ENCODE measurements around the gene RNF213.

- TF ChIP-seq CTCF (IDR thresholded peaks at IDR 0.05 in 2 of 3, conservative IDR thresholded peaks at IDR 0.05 in 1 of 3; ENCODE audit: control insufficient read depth in 2 of 3, extremely low read depth in 1 of 3, insufficient read depth in 1 of 3, low read depth in 3 of 3, low read length in 3 of 3): no peak
- TF ChIP-seq EZH2 (IDR thresholded peaks at IDR 0.05; ENCODE audit: borderline replicate concordance, control insufficient read depth, low read depth, low read length): no peak
- TF ChIP-seq MXI1 (IDR thresholded peaks at IDR 0.05; ENCODE audit: low read depth, low read length): no peak
- no peak for TF ChIP-seq MYC (IDR thresholded peaks at IDR 0.05; ENCODE audit: insufficient read depth, insufficient read length, insufficient replicate concordance, low read length, severe bottlenecking)
- TF ChIP-seq REST (IDR thresholded peaks at IDR 0.05; ENCODE audit: low read depth, low read length): no peak
- TF ChIP-seq GATAD2B (conservative IDR thresholded peaks at IDR 0.05; ENCODE audit: low read depth): no peak
- no peak for TF ChIP-seq PAX8 (IDR thresholded peaks at IDR 0.05)
- TF ChIP-seq KDM1A (IDR thresholded peaks at IDR 0.05; ENCODE audit: borderline replicate concordance): no peak
- no peak for TF ChIP-seq POU2F2 (IDR thresholded peaks at IDR 0.05; ENCODE audit: borderline replicate concordance, low read depth, low read length)
- no peak for TF ChIP-seq ZNF592 (IDR thresholded peaks at IDR 0.05)
Observed at GRCh38 chr17:80358131-80358530, 97.5 kb downstream of the RNF213 start.

All from GM12878 (cell line).